ENCODE data around the gene ARHGEF10L.
"Not testable (repeated sequence)": the region's sequence is repeated elsewhere in the genome, so short reads cannot be mapped to it uniquely, and the experiment has no call there.

ARHGEF10L gene

DNA sequence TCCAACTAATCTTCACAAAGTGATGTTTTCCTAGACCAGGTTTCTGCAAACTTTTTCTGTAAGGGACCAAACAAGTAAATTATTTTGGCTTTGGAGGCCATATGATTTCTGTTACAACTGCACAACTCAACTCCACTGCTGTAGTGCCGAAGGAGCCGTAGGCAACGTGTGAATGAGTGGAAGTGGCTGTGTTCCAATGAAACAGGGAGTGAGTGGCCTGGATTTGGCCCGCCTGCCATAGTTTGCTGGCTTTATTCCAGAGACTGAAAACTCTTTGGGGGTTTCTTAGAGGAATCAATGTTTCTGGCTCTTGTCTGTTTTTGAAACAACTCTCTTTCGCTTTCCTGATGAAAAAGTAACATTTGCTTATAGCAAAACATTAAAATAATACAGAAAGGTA, 203.1 kb downstream of the ARHGEF10L start:
- DNase-seq (ENCODE audit: low read depth) = no peak

DNA sequence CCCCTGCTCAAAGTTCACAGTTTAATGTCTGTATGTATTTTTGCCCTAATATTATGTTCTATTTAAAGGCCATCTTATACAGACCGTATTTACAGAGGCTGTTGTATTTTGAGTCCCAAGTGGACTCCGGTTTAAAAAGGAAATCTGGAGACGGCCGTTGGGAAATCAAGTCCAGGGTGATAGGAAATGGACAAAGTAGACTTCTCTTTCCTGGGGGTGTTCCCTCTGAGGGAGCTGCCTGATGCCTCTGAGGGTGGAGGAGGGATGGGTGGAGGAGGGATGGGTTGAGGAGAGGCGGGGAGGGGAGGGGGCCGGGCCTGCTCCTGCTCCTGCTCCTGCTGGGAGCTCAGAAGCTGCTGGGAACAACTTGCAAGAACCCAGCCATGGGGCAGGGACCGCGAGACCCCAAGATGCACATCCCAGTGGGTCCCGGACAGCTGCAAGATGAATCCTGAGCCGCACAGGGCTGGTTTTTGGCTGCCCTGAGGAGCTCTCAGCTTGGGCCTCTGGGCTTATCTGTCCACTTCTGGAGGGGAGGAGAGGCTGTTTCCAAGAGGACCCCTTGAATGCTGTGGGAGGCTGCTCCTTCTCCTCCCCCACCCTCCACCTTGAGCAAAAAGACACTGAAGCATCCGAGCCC, 203.6 kb downstream of the ARHGEF10L start:
- no peak for DNase-seq (ENCODE audit: low read depth)

DNA sequence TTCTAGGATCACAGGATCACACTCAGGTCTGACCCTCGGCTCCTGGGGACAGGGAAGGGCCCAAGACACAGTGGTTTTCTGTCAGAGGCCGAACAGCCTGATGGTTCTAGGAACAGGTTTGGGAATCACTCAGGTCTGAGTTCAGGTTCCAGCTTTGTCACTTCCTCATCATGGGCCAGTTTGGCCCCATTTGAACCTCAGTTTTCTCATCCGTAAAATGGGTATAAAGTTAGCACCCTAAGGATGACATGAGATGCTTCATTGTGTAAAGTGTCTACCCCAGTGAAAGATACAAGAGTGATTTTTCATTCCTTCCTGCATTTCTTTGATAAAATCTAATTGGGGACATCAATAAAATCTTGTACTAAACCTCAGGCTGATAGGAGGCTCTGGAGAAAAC, 204.4 kb downstream of the ARHGEF10L start:
- DNase-seq (ENCODE audit: low read depth) = no peak

DNA sequence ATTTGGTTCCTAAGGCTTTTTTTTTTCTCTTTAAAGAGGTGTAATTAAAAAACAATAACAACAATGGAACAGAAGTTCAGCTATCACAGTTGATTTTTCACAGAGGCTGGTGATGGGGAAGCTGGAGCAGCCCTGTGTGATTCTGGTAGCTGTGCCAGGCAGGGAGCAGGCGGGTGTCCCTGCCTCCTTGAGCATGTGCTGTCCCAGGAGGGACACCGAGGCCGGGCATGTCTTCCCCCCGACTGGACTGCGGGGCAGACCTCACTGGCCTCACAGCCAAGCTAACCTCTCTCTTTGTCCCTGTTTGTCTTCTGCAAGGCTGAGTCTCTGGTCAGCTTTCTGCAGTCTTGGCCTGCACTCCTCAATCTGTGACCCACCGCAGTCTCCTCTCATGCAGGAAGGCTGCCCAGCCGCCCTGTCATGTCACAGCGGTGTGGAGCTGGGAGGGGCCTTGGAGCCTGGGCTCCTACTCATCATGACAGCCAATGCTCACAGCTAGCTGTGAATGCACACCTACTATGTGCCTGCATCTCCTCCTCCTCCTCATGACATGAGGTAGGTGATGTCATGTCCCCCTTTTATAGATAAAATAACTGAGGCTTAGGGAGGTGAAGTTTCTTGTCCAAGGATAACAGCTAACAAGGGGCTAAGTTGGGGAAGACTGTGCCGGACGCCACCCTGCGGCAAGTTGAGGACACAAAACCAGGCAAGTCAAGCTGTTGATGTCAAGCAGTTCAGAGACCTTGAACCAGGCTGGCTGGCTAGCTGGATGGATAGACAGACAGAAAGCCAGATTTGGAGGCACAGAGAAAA, 205.4 kb downstream of the ARHGEF10L start:
- no peak for DNase-seq (ENCODE audit: low read depth)

DNA sequence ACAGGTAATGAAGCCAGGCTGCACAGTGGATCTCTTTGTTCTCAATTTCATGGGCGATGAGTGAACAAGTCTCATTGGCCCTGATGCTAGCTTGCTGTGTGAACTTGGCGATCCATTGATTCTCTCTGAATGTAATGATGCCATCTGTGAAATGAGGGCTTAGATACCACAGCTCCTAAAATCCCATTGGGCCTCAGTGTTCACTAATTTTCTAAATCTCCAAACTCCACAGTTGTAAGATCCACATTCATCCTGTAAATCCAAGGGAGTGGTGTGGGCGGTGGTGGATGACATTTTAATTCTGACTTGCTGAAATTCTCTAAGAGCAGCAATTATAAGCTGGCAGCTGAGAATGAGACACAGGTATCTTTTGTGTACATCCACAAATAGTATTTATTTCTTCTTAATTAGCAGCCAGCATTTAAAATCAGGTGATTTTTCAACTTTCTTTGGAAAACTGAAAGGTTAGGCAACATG, 206.0 kb downstream of the ARHGEF10L start:
- DNase-seq (ENCODE audit: low read depth) = no peak

DNA sequence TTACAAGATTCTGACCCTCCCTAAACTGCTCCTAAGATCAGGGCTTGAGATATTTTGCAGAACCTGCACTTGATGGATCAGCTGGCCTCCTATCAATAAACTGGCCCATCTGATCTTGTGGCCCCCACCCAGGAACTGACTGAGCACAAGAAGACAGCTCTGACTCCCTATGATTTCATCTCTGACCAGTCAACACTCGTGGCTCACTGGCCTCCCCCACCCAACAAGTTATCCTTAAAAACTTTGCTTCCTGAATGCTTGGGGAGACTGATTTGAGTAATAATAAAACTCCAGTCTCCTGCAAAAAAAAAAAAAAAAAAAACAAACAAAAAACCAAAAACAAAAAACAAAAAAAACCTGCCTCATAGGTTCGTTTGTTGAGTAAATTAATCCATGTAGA, 206.8 kb downstream of the ARHGEF10L start:
- DNase-seq (ENCODE audit: low read depth) = not testable (repeated sequence)

DNA sequence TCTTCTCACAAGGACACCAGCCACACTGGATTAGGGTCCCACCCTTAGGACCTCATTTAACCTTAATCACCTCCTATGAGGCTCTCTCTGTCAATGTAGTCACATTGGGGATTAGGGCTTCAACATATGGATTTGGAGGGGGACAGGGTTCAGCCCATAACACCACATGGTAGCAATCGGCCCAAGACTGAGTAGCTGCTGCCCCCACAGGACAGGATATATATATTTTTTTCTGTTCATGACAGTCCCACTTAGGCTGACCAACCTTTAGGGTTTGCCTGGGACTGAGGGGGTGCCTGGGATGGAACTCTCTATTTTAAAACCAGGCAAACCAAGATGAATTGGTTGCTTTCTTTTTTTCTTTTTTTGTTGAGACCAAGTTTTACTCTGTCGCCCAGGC, 207.4 kb downstream of the ARHGEF10L start:
- no peak for DNase-seq (ENCODE audit: low read depth)
